Measurements from ENCODE around the gene CPO.

CPO gene

GRCh38 chr2:206981739-206982340, 42.5 kb downstream of the CPO start:
- peak; percentile 79 for DNase-seq (ENCODE audit: low read depth)
- peak; percentile 96 for TF ChIP-seq CTCF (conservative IDR thresholded peaks at IDR 0.05; ENCODE audit: low read length)
- H3K4me3 ChIP-seq (ENCODE audit: low read length): no peak overlapping the region

- DNase-seq (ENCODE audit: low read depth): no peak
- H3K4me3 ChIP-seq (ENCODE audit: low read length): no peak overlapping the region
- no peak for TF ChIP-seq CTCF (conservative IDR thresholded peaks at IDR 0.05; ENCODE audit: low read length)
Measured at GRCh38 chr2:206982360-206982955, 43.1 kb downstream of the CPO start.

DNA sequence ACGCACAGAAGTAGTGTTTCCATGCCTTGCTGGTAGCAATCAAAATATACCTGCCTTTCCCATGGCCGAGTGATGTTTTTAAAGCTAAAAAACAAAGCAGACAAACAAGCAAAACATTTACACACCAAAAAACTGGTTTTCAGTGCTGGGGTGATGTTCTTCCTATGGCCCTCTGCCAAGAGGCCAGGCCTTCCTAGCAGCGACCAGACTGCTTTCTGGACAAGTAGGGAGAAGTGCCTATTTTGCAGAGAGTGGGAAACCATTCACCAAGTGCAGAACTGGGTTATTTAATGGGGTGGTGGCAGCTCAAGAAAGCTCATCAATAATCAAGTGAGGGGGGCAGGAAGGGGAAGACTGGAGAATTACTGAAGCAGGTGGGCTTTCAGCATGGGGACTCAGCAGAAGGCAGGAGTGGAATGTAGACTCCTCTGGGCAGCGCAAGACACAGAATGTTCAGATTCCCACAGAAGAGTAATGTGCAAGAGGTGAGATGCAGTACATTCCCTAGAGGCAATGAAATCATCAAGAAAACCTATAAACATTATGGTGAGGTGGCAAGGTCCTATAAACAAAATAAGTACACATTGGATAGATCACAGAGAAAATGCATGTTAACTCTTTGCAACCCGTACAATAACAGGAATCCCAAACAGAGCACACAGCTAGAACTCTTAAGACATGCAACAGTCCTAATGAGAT, 44.0 kb downstream of the CPO start:
- no peak overlapping the region for H3K4me3 ChIP-seq (ENCODE audit: low read length)
- no peak for TF ChIP-seq CTCF (conservative IDR thresholded peaks at IDR 0.05; ENCODE audit: low read length)
- DNase-seq (ENCODE audit: low read depth): no peak

DNA sequence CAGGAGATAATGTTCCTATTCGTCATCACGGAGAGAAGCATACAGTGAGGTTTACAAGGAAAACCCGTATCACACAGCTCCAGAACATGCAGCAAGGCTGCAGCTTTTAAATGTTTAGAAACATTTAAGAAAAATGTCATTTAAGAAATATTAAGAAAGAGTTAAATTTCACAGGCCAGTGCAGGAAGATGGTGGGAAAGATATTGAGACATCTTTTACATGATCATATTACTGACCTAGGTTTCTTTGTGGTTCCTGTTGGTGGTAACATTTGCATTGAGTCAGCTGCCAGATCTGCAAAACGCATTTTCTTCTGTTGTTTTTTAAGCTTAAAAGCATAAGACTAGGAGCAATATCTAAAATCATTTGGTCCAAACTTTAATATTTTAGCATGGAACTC, 44.9 kb downstream of the CPO start:
- DNase-seq (ENCODE audit: low read depth): no peak
- no peak for TF ChIP-seq CTCF (conservative IDR thresholded peaks at IDR 0.05; ENCODE audit: low read length)
- no peak overlapping the region for H3K4me3 ChIP-seq (ENCODE audit: low read length)

GRCh38 chr2:206986943-206987342, 47.6 kb downstream of the CPO start:
- H3K4me3 ChIP-seq (ENCODE audit: low read length): no peak overlapping the region
- TF ChIP-seq CTCF (conservative IDR thresholded peaks at IDR 0.05; ENCODE audit: low read length): no peak
- DNase-seq (ENCODE audit: low read depth): no peak

- no peak for DNase-seq (ENCODE audit: low read depth)
- no peak for TF ChIP-seq CTCF (conservative IDR thresholded peaks at IDR 0.05; ENCODE audit: low read length)
- H3K4me3 ChIP-seq (ENCODE audit: low read length): no peak overlapping the region
Measured at GRCh38 chr2:206987810-206988209, 48.5 kb downstream of the CPO start.

DNA sequence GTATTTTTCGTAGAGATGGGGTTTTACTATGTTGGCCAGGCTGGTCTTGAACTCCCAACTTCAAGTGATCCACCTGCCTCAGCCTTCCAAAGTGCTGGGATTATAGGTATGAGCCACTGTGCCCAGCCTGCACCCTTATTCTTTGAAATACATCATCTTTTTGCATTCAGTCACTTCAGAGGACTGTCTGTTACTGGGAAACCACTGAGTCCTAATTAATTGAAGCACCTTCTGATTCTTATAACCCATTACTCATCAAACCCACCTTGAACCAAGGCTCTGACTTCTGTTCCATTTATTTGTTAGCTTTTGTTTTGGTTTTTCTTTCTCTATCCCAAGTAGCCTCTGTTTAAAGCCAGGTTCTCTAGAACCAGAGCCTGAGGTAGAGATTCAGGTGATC, 49.6 kb downstream of the CPO start:
- no peak for DNase-seq (ENCODE audit: low read depth)
- H3K4me3 ChIP-seq (ENCODE audit: low read length): no peak overlapping the region
- no peak for TF ChIP-seq CTCF (conservative IDR thresholded peaks at IDR 0.05; ENCODE audit: low read length)
